Prostate gland (tissue), 2 donors: ENCODE measurements around the gene GRIK3.

Experiments used
- CTCF ChIP-seq, 4 experiments: fragments of 200-600 bp in 2 of 4; fragments of 450-650 bp in 2 of 4; sonication (generic) in 2 of 4; IDR thresholded peaks; 1 replicate in 3 of 4; 2 replicates in 1 of 4; pipeline ENCODE4 v1.5.1; 2016 to 2019; ENCODE audit warnings: antibody characterized with exemption in 4 of 4, mild to moderate bottlenecking in 2 of 4, moderate library complexity in 2 of 4
- POLR2A ChIP-seq: fragments of 450-650 bp; IDR thresholded peaks from one replicate; pipeline ENCODE4 v1.6.1; 2016; ENCODE audit warnings: antibody characterized with exemption, mild to moderate bottlenecking
- POLR2AphosphoS5 ChIP-seq: sonication (generic); formaldehyde crosslinking; IDR thresholded peaks from one replicate; pipeline ENCODE4 v1.6.1; 2017; ENCODE audit warnings: antibody characterized with exemption

- TF ChIP-seq CTCF (IDR thresholded peaks at IDR 0.05) (no peak), POLR2AphosphoS5 (no peak), POLR2A (no peak)
Observed at GRCh38 chr1:36769886-36770830, 264.2 kb downstream of the GRIK3 start.
